Ovary (tissue), 3 donors: Measurements from ENCODE around the gene ZBTB7B.

ENCODE experiments used
- CTCF ChIP-seq, 3 donors: fragments of 450-650 bp in 2 of 3; fragments of 200-600 bp in 1 of 3; IDR thresholded peaks; one replicate each; pipeline versions ENCODE4 v1.5.1 to v1.8.0; 2016 to 2022; ENCODE audit warnings: antibody characterized with exemption in 3 of 3, mild to moderate bottlenecking in 1 of 3
- EP300 ChIP-seq: sonication (generic); formaldehyde crosslinking; IDR thresholded peaks from one replicate; pipeline ENCODE4 v1.6.1; 2017; ENCODE audit warnings: antibody characterized with exemption
- POLR2A ChIP-seq: fragments of 450-650 bp; IDR thresholded peaks from one replicate; pipeline ENCODE4 v1.6.1; 2017; ENCODE audit warnings: antibody characterized with exemption, mild to moderate bottlenecking, moderate library complexity
- donor health status: DM: no; HTN: no; CAD: no.

- TF ChIP-seq EP300, result no peak
- no peak for TF ChIP-seq CTCF (IDR thresholded peaks at IDR 0.05)
- no peak for TF ChIP-seq POLR2A
These were observed 41.2 kb downstream of the ZBTB7B start for GRCh38 chr1:155043793-155044192.
